Measurements from ENCODE around the gene AARSD1. TPM values are rescaled to one million over a fixed set of nuclear protein-coding genes. Genes with fewer than 3 reads are reported as not detected.

Gene AARSD1
- total RNA-seq, 1 experiment from 2014 or later = 23.5 TPM

DNA sequence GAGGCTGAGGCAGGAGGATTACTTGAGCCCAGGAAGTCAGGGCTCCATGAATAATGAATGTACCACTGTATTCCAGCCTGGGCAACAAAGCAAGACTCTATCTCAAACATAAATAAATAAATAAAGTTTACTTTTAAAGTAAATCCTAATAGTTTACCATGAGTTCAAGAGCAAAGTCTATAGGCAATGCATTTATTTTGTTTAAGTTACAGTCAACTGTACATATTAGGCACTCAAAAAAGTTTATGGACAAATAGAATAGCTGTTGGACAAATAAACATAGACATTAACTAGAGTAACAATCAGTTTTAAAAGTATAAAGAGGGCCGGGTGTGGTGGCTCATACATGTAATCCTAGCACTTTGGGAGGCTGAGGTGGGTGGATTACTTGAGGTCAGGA, 3.7 kb upstream of the AARSD1 start:
- H3K4me3 ChIP-seq (ENCODE audit: low read depth in 2 of 2, low read length in 2 of 2) = no peak overlapping the region
- no peaks in the 10 kb centered on the region; the same call in 1 of the 2 replicates for H3K4me1 ChIP-seq (ENCODE audit: control insufficient read depth, insufficient read depth, low read length)
- H3K27me3 ChIP-seq (ENCODE audit: control insufficient read depth, insufficient read depth, low read length) = no peaks in the 10 kb centered on the region
- in situ Hi-C loops (cut with HindIII; ENCODE audit: low pct_unique_long_range_greater_than_20kb, low sequenced_read_pairs) (no loop called here), intact Hi-C loops (cut with micrococcal nuclease; ENCODE audit: unreplicated experiment) (no loop called here)
- no peaks in the 10 kb centered on the region for H3K9me3 ChIP-seq (ENCODE audit: control insufficient read depth, insufficient read depth, low read depth, low read length)
- TF ChIP-seq SIN3A (IDR thresholded peaks at IDR 0.05; ENCODE audit: borderline replicate concordance, insufficient read depth, low read depth, low read length) = no peak
- TF ChIP-seq POLR2AphosphoS5 (IDR thresholded peaks at IDR 0.05; ENCODE audit: low read depth, low read length) = no peak
- TF ChIP-seq, protein P1, sequence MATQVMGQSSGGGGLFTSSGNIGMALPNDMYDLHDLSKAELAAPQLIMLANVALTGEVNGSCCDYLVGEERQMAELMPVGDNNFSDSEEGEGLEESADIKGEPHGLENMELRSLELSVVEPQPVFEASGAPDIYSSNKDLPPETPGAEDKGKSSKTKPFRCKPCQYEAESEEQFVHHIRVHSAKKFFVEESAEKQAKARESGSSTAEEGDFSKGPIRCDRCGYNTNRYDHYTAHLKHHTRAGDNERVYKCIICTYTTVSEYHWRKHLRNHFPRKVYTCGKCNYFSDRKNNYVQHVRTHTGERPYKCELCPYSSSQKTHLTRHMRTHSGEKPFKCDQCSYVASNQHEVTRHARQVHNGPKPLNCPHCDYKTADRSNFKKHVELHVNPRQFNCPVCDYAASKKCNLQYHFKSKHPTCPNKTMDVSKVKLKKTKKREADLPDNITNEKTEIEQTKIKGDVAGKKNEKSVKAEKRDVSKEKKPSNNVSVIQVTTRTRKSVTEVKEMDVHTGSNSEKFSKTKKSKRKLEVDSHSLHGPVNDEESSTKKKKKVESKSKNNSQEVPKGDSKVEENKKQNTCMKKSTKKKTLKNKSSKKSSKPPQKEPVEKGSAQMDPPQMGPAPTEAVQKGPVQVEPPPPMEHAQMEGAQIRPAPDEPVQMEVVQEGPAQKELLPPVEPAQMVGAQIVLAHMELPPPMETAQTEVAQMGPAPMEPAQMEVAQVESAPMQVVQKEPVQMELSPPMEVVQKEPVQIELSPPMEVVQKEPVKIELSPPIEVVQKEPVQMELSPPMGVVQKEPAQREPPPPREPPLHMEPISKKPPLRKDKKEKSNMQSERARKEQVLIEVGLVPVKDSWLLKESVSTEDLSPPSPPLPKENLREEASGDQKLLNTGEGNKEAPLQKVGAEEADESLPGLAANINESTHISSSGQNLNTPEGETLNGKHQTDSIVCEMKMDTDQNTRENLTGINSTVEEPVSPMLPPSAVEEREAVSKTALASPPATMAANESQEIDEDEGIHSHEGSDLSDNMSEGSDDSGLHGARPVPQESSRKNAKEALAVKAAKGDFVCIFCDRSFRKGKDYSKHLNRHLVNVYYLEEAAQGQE (IDR thresholded peaks at IDR 0.05; ENCODE audit: insufficient read depth in 1 of 2, low read depth in 2 of 2, low read length in 1 of 2) = no peak
- peaks cover 3% of the 10 kb centered on the region for H3K36me3 ChIP-seq (ENCODE audit: control insufficient read depth, insufficient read depth, low read length)
- no peak for ATAC-seq
- BruUV-seq (replicated peaks) = no TSS peak
- POLR2A ChIA-PET = no interaction called here
- DNase-seq (ENCODE audit: low read depth, low spot score) = no peak
- H3K27ac ChIP-seq (ENCODE audit: low read length) = no peak overlapping the region
- CTCF ChIA-PET = no interaction called here

DNA sequence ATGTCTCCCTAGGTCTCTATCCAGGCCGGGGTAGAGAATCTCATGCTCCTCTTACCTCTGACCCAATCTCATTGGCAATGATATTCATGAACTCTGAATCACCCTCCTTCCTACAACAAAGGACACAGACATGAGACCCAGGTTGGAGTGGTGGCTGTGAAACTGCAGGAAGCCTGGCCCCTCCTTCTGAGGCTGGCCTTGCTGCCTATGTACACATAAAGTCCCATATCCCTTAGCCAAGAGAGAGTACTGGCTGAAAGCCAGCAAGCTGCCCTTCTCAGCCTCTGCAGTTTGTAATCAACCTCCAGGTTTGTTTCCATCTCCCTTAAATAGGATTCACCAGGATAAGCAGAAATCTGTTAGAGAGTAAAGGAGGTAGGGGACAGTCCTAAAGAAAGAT, 10.6 kb downstream of the AARSD1 start:
- no peaks in the 10 kb centered on the region for H3K27me3 ChIP-seq (ENCODE audit: control insufficient read depth, insufficient read depth, low read length)
- TF ChIP-seq SIN3A (IDR thresholded peaks at IDR 0.05; ENCODE audit: borderline replicate concordance, insufficient read depth, low read depth, low read length) (no peak), POLR2AphosphoS5 (IDR thresholded peaks at IDR 0.05; ENCODE audit: low read depth, low read length) (no peak), TCF7L2 (IDR thresholded peaks at IDR 0.05; ENCODE audit: low read depth, low read length) (no peak)
- TF ChIP-seq, protein P2, sequence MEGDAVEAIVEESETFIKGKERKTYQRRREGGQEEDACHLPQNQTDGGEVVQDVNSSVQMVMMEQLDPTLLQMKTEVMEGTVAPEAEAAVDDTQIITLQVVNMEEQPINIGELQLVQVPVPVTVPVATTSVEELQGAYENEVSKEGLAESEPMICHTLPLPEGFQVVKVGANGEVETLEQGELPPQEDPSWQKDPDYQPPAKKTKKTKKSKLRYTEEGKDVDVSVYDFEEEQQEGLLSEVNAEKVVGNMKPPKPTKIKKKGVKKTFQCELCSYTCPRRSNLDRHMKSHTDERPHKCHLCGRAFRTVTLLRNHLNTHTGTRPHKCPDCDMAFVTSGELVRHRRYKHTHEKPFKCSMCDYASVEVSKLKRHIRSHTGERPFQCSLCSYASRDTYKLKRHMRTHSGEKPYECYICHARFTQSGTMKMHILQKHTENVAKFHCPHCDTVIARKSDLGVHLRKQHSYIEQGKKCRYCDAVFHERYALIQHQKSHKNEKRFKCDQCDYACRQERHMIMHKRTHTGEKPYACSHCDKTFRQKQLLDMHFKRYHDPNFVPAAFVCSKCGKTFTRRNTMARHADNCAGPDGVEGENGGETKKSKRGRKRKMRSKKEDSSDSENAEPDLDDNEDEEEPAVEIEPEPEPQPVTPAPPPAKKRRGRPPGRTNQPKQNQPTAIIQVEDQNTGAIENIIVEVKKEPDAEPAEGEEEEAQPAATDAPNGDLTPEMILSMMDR (IDR thresholded peaks at IDR 0.05) = no peak
- TF ChIP-seq, protein P1 (IDR thresholded peaks at IDR 0.05; ENCODE audit: insufficient read depth in 1 of 2, low read depth in 2 of 2, low read length in 1 of 2) = no peak
- in situ Hi-C loops (cut with HindIII; ENCODE audit: low pct_unique_long_range_greater_than_20kb, low sequenced_read_pairs) = no loop called here
- no peak overlapping the region for H3K4me3 ChIP-seq (ENCODE audit: low read depth in 2 of 2, low read length in 2 of 2)
- H3K9me3 ChIP-seq (ENCODE audit: control insufficient read depth, insufficient read depth, low read depth, low read length) = no peaks in the 10 kb centered on the region
- peaks cover 5% of the 10 kb centered on the region; the same call in 1 of the 2 replicates for H3K36me3 ChIP-seq (ENCODE audit: control insufficient read depth, insufficient read depth, low read length)
- ATAC-seq (no peak), DNase-seq (ENCODE audit: low read depth, low spot score) (no peak)
- H3K27ac ChIP-seq (ENCODE audit: low read length) = no peak overlapping the region
- ChIA-PET CTCF (no interaction called here), POLR2A (no interaction called here)
- H3K4me1 ChIP-seq (ENCODE audit: control insufficient read depth, insufficient read depth, low read length) = no peaks in the 10 kb centered on the region
- BruUV-seq (replicated peaks) = no TSS peak
- intact Hi-C loops (cut with micrococcal nuclease; ENCODE audit: unreplicated experiment) = no loop called here

Data from Panc1 (cell line).